H54 (cell line): ENCODE data around the gene KDM2B.

ENCODE experiments used
- DNase-seq: peaks from one replicate; pipeline ENCODE4 v3.0.0; 2011; ENCODE audit warnings: low spot score, mixed read lengths; ENCODE audit not compliant: insufficient read length
- FAIRE-seq: peaks from 3 replicates; lab custom pipeline; 2011; peaks lifted over from hg19 to GRCh38; lab: Jason Lieb, UNC
- POLR2A ChIP-seq: IDR thresholded peaks from 2 replicates; pipeline ENCODE4 v1.6.1; 2011; ENCODE audit warnings: low read depth, mild to moderate bottlenecking, low read length

KDM2B gene

GRCh38 chr12:121448771-121449315 is 132.0 kb downstream of the KDM2B start:
- FAIRE-seq (no peak), DNase-seq (no peak)
- TF ChIP-seq POLR2A, result no peak

- no peak for FAIRE-seq
- TF ChIP-seq POLR2A, result no peak
- no peak for DNase-seq
These were observed 134.1 kb downstream of the KDM2B start for GRCh38 chr12:121446750-121447149.

GRCh38 chr12:121444842-121445202 is 136.0 kb downstream of the KDM2B start:
- FAIRE-seq, result no peak
- no peak for TF ChIP-seq POLR2A
- DNase-seq, result no peak

DNA sequence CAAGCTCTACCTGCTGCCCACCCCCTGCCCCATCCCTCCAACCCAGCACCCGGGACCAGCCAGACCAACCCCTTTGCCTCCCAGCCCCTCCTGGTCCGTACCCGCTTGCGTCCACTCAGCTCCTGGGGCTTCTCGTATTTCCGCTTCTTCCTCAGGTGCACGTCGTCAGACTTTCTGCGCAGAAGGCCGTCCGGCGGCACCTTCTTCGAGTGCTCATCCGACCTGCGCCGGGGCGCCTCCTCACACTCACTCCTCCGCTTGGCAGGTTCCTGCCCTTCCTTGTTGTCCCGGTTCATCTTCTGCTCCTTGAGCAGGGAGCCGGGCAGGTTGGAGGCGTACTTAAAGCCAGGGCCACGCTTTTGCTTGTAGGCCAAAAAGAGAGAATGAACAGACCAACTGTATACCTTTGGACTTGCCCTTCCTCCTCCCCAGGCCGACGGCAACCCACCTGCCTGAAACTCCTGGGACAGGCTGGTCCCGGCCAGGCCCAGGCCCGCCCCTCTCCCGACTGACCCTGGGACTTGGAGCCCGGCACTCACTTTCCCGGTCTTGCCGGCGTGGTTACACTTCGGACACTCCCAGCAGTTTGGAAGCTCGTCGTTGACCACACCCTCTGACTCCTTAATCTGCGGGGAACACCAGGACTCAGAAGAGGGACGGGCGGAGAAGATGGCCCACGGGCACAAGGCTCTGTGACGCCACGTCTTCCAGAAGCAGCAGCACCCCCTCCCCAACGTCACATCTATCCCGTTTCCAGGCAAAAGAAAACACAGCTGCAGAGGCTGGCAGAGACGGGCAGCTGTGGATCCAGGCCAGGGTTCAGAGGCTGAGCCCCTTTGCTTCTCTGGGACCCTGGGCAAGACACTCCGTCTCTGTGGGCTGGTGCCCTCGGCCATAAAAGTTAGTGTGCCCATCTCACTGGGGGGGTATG is 136.6 kb downstream of the KDM2B start:
- no peak for TF ChIP-seq POLR2A
- DNase-seq (no peak), FAIRE-seq (no peak)

- DNase-seq, result peak; percentile 98
- TF ChIP-seq POLR2A, result no peak
- FAIRE-seq, result peak; percentile 30
These were observed 137.5 kb downstream of the KDM2B start for GRCh38 chr12:121443193-121443870.

DNA sequence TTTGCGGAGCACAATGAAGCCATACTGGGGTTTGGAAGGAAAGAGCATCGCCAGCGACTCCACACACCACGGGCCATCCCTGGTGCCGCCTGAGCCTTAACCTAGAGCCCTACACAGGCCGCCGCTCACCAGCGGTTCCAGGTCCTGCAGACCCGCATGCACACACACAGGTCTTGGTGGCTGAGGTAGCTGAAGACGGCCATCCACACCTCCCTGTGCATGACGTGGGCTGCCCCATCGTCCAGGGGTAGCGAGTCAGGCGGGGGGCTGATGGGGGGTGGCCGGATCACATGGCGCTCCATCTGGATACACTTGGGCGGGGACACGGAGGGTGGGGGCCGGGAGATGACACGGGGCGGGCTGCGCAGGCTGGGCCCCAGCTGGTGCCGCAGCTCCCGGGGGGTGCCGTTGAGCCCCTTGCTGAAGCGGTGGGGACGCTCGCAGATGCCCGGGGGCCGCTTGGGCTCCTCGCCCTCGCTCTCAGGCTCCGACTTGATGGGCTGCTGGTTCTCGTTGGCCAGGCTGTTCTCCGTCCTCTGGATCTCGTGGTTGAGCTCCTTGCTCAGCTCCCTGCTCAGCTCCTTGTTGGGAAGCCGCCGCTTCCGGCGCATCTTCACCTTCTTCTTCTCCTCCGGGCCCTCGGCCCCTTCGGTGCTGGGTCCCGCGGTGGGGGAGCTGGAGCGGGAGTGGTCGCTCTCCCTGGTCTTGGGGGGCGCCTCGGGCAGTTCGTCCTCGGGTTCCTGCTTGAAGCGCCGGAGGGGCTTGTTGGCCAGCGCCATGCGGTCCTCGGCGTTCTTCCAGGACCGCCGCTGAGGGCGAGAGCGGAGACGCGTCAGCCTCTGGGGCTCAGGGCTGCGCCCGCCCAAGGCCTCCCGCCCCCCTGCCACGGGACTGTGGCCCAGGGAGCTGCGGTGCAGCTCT is 138.5 kb downstream of the KDM2B start:
- FAIRE-seq (no peak), DNase-seq (no peak)
- TF ChIP-seq POLR2A, result no peak

DNA sequence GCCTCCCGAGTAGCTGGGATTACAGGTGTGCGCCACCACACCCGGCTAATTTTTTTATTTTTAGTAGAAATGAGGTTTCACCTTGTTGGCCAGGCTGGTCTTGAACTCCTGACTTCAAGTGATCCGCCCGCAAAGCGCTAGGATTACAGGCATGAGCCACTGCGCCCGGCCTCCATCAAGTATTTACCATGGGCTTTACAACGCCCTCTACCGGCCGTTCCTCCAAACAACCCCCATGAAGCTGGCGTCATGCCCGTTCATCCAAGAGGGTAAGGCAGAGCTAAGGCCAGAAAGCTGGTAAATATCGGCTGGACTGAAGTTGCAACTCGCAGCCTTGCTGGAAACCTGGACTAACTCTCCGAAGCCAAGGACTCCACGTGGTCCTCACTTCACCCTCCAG is 139.3 kb downstream of the KDM2B start:
- TF ChIP-seq POLR2A, result no peak
- FAIRE-seq (no peak), DNase-seq (no peak)

GRCh38 chr12:121440768-121441167 is 140.1 kb downstream of the KDM2B start:
- TF ChIP-seq POLR2A, result no peak
- DNase-seq (no peak), FAIRE-seq (no peak)

DNA sequence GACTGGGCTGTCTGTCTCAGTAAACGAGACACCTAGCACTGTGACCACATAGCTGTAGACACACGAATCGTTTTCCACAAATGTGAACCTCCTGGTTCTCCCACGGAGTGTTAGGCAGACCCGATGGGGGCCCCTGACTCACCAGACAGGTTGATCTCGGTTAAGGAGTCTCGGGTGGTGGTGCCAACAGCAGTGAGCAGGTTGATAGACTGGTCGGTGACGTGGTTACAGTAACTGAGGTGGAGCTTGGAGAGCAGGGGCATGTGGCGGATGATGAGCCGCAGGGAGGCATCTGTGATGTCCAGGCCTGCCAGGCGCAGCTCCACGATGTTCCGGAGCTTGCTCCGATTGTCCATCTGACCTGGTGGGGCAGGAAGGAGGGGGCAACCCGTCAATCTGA is 141.1 kb downstream of the KDM2B start:
- DNase-seq, result no peak
- FAIRE-seq, result no peak
- TF ChIP-seq POLR2A, result no peak

DNA sequence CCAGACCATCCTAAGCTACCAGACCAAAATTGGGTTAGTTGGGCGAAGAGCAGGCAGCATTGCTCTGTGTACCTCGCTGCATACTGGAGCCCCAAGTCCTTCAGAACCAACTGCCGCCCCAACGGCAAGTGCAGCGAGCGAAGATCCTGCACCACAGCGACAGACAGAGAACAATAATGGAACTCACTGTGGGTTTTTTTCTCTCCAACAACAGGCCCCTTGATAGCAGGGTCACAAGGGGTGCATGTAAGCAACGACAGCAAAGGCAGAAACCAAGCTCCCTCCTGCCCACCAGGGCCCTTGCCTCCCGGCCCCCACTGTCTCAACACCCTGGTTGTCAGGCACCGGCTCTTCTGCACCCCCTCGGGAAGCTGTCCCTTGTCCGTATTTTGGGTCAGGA is 141.9 kb downstream of the KDM2B start:
- FAIRE-seq, result no peak
- no peak for TF ChIP-seq POLR2A
- no peak for DNase-seq

- no peak for FAIRE-seq
- no peak for TF ChIP-seq POLR2A
- DNase-seq, result no peak
These were observed 144.1 kb downstream of the KDM2B start for GRCh38 chr12:121436706-121437105.

GRCh38 chr12:121432740-121433480 is 147.9 kb downstream of the KDM2B start:
- FAIRE-seq, result no peak
- no peak for TF ChIP-seq POLR2A
- no peak for DNase-seq

DNA sequence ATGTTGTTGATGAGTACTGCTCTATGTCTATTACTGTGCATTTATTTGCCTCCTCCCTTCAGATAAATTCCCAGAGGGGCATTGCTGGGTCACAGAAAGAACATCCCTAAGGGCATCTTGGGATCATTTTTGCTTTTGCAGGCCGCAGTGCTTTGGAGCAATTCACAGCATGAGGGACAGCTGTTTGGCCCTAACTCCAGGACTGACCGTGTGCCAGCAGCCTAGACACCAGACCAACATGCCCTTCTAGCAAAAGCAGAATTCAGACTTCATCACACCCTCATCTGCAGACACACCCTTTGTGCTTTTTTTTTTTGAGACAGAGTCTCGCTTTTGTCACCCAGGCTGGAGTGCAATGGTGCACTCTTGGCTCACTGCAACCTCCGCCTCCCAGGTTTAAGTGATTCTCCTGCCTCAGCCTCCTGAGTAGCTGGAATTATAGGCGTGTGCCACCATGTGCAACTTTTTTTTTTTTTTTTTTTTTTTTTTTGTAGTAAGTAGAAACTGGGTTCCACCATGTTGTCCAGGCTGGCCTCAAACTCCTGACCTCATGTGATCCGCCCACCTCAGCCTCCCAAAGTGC is 149.9 kb downstream of the KDM2B start:
- no peak for DNase-seq
- no peak for FAIRE-seq
- no peak for TF ChIP-seq POLR2A
